ENCODE data around the gene ST6GALNAC4. TPM values are rescaled to one million over a fixed set of nuclear protein-coding genes. Genes with fewer than 3 reads are reported as not detected.

ST6GALNAC4 gene
- total and polyA plus RNA-seq, 3 donors from 2014 or later = 10.3 to 24.7 (median 18.8) TPM

DNA sequence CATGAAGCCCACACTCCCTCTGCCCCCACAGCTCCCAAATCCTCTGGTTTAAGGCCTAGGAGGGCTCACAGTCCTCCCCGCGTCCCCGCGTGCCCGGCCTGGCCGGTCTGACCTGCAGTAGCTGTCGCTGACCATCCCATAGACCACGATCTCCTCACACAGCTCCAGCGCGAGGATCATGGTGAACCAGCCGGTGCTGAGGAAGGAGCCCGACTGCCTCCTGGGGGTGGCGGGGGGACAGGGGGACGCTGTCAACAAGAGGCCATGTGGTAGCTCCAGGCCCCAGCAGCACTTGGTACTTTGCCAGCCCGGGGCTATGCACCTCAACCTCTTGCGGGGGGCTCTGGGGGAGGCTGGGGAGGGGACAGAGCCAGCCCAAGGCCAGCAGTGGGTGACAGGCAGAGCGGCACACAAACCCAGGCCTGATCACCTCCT, 7.0 kb downstream of the ST6GALNAC4 start:
- Histone ChIP-seq H3K4me3 (no peak overlapping the region), H3K4me1 (peaks cover 31% of the 10 kb centered on the region), H3K9me3 (no peaks in the 10 kb centered on the region), H3K27me3 (no peaks in the 10 kb centered on the region), H3K27ac (no peak overlapping the region), H3K36me3 (ENCODE audit: low read depth, missing control alignments) (no peaks in the 10 kb centered on the region)
- intact Hi-C loops (cut with DNase I; ENCODE audit: low total_unique reads) = no loop called here
- TF ChIP-seq POLR2A (IDR thresholded peaks at IDR 0.05) (no peak), CTCF (IDR thresholded peaks at IDR 0.05) (no peak)
- WGBS, 2 donors = 87 to 93% methylated on average over 3 to 17 of the region's 17 CpGs
- no peak for DNase-seq

DNA sequence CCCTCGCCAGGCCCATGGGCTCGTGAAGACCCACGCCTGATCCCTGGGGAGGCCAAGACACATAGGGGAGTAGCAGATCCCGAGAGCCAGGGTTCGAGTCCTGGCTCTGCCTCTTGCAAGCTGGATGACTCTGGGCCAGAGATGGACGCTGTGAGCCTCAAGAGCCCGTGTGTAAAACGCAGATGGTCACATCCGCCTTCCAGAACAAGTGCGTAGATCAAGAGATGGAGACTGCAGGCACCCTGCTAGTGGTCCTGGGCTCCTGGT, 8.2 kb downstream of the ST6GALNAC4 start:
- no peak overlapping the region for H3K27ac ChIP-seq
- no peak overlapping the region for H3K4me3 ChIP-seq
- TF ChIP-seq POLR2A (IDR thresholded peaks at IDR 0.05) = no peak
- TF ChIP-seq CTCF (IDR thresholded peaks at IDR 0.05) = no peak
- WGBS, 2 donors = 92 to 94% methylated on average over 8 to 10 of the region's 10 CpGs
- no peaks in the 10 kb centered on the region for H3K36me3 ChIP-seq (ENCODE audit: low read depth, missing control alignments)
- no peaks in the 10 kb centered on the region for H3K9me3 ChIP-seq
- no peak for DNase-seq
- H3K4me1 ChIP-seq = peaks cover 40% of the 10 kb centered on the region
- H3K27me3 ChIP-seq = no peaks in the 10 kb centered on the region
- intact Hi-C loops (cut with DNase I; ENCODE audit: low total_unique reads) = no loop called here

DNA sequence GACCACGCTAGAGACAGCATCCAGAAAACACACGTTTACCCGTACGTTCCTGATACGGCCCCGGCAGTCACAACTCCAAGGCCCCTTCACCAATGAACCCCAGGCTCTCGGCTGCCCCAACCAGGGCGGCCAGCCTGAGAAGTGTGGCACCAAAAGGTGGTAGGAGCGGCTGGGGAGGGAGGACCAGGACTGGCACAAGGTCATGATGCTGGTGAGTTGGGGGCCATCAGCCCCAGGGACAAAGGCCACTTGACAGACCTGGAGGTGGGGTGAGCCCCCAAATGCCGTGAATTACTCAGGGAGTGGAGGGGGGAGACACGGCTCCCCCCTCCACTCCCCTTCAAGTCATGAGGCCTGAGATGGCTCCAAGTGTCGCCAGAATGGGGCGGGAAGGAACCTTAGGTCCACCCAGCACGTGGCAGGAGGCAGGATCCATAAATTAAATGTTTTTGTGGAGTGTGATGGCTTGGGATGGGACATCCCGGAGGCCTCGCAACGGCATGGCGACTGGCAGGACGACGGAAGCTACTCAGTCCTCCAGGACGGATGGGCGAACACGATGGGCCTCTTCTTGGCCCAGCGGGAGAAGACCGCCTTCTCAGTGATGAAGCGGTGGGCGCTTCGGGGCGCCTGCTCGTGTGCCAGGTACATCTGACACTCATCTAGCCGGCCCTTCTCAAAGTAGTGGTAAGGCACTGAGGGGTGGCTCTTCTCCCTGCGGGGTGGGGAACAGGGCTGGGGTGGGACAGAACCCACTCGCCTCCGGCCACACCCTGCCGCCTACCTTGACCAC, 8.8 kb downstream of the ST6GALNAC4 start:
- Histone ChIP-seq H3K9me3 (no peaks in the 10 kb centered on the region), H3K27ac (peak overlapping the region; percentile 68 to 71), H3K27me3 (no peaks in the 10 kb centered on the region), H3K4me3 (no peak overlapping the region), H3K4me1 (peaks cover 46% of the 10 kb centered on the region), H3K36me3 (ENCODE audit: low read depth, missing control alignments) (no peaks in the 10 kb centered on the region)
- WGBS, 2 donors = 84 to 88% methylated on average over 21 to 34 of the region's 35 CpGs
- no peak for DNase-seq
- intact Hi-C loops (cut with DNase I; ENCODE audit: low total_unique reads) = no loop called here
- TF ChIP-seq CTCF (IDR thresholded peaks at IDR 0.05) (no peak), POLR2A (IDR thresholded peaks at IDR 0.05) (no peak)

- Histone ChIP-seq H3K27me3 (no peaks in the 10 kb centered on the region), H3K4me3 (no peak overlapping the region), H3K9me3 (no peaks in the 10 kb centered on the region), H3K4me1 (peaks cover 46% of the 10 kb centered on the region), H3K27ac (peak overlapping the region; percentile 71 to 72), H3K36me3 (ENCODE audit: low read depth, missing control alignments) (no peaks in the 10 kb centered on the region)
- TF ChIP-seq CTCF (IDR thresholded peaks at IDR 0.05) = no peak
- no peak for TF ChIP-seq POLR2A (IDR thresholded peaks at IDR 0.05)
- 75 to 80% methylated on average over 10 to 12 of the region's 12 CpGs for WGBS, 2 donors
- intact Hi-C loops (cut with DNase I; ENCODE audit: low total_unique reads) = no loop called here
- DNase-seq = no peak
Measured at GRCh38 chr9:127905788-127906191, 11.1 kb downstream of the ST6GALNAC4 start.
